ENCODE results near the gene RERG. TPM values are rescaled to one million over a fixed set of nuclear protein-coding genes. Genes with fewer than 3 reads are reported as not detected.

RERG gene
- total RNA-seq, 2 experiments from 2014 or later = not detected

- no peaks in the 10 kb centered on the region for H3K9me3 ChIP-seq (ENCODE audit: low read length)
- no peaks in the 10 kb centered on the region for H3K9me2 ChIP-seq (ENCODE audit: insufficient read depth, low read length)
- no TSS peak for BruUV-seq (replicated peaks)
- no peaks in the 10 kb centered on the region for H4K20me1 ChIP-seq (ENCODE audit: insufficient read depth, low read length)
- no peaks in the 10 kb centered on the region for H3K36me3 ChIP-seq (ENCODE audit: insufficient read depth, low read length)
- CTCF ChIA-PET (ENCODE audit: unreplicated experiment) = no interaction called here
- no peak for DNase-seq (ENCODE audit: low spot score)
- H3K79me2 ChIP-seq (ENCODE audit: insufficient read depth, low read depth, low read length) = no peaks in the 10 kb centered on the region
- H3K4me1 ChIP-seq (ENCODE audit: insufficient read depth, low read length, poor library complexity, severe bottlenecking) = no peaks in the 10 kb centered on the region
- no peak for TF ChIP-seq EZH2phosphoT487 (IDR thresholded peaks at IDR 0.05; ENCODE audit: borderline replicate concordance, low read depth, low read length)
- intact Hi-C loops (cut with micrococcal nuclease; ENCODE audit: unreplicated experiment) = loop anchor here (5.0 to 10.0 kb wide), 2 partner anchors 53 to 371 kb away; no protein-coding TSS in a partner anchor
- no peak overlapping the region for H3K27ac ChIP-seq (ENCODE audit: low read depth, low read length, poor library complexity, severe bottlenecking)
- H3K4me2 ChIP-seq (ENCODE audit: low read length) = no peak overlapping the region
- POLR2A ChIA-PET = interaction anchor here (1.7 kb wide), 1 partner anchor 13 kb away, joined by 4 read pairs; no protein-coding TSS in a partner anchor
- H3K4me3 ChIP-seq (ENCODE audit: low read depth, low read length, poor library complexity, severe bottlenecking) = no peak overlapping the region
- no peak overlapping the region for H2AFZ ChIP-seq (ENCODE audit: low read length)
Observed at GRCh38 chr12:15154103-15154502, 67.1 kb downstream of the RERG start.

GRCh38 chr12:15152868-15153267 lies 68.3 kb downstream of the RERG start:
- H3K27ac ChIP-seq (ENCODE audit: low read depth, low read length, poor library complexity, severe bottlenecking) = no peak overlapping the region
- no peaks in the 10 kb centered on the region for H3K4me1 ChIP-seq (ENCODE audit: insufficient read depth, low read length, poor library complexity, severe bottlenecking)
- no peak overlapping the region for H2AFZ ChIP-seq (ENCODE audit: low read length)
- no peaks in the 10 kb centered on the region for H3K9me2 ChIP-seq (ENCODE audit: insufficient read depth, low read length)
- no peak overlapping the region for H3K4me3 ChIP-seq (ENCODE audit: low read depth, low read length, poor library complexity, severe bottlenecking)
- TF ChIP-seq CTCF (conservative IDR thresholded peaks at IDR 0.05; ENCODE audit: low read length) = no peak
- no peak for TF ChIP-seq EZH2phosphoT487 (IDR thresholded peaks at IDR 0.05; ENCODE audit: borderline replicate concordance, low read depth, low read length)
- CTCF ChIA-PET (ENCODE audit: unreplicated experiment) = no interaction called here
- no peak for DNase-seq (ENCODE audit: low spot score)
- H3K79me2 ChIP-seq (ENCODE audit: insufficient read depth, low read depth, low read length) = no peaks in the 10 kb centered on the region
- BruUV-seq (replicated peaks) = no TSS peak
- no peaks in the 10 kb centered on the region for H4K20me1 ChIP-seq (ENCODE audit: insufficient read depth, low read length)
- no peak overlapping the region for H3K4me2 ChIP-seq (ENCODE audit: low read length)
- H3K9me3 ChIP-seq (ENCODE audit: low read length) = no peaks in the 10 kb centered on the region
- no peaks in the 10 kb centered on the region for H3K36me3 ChIP-seq (ENCODE audit: insufficient read depth, low read length)
- POLR2A ChIA-PET = interaction anchor here (0.5 to 0.6 kb wide), 3 partner anchors 268 to 1532 kb away, joined by 3 to 4 read pairs (median 3); no protein-coding TSS in a partner anchor
- intact Hi-C loops (cut with micrococcal nuclease; ENCODE audit: unreplicated experiment) = loop anchor here (5.0 to 10.0 kb wide), 2 partner anchors 54 to 372 kb away; no protein-coding TSS in a partner anchor

GRCh38 chr12:15152456-15152855 lies 68.8 kb downstream of the RERG start:
- no peak for TF ChIP-seq CTCF (conservative IDR thresholded peaks at IDR 0.05; ENCODE audit: low read length)
- no peak for TF ChIP-seq EZH2phosphoT487 (IDR thresholded peaks at IDR 0.05; ENCODE audit: borderline replicate concordance, low read depth, low read length)
- no peaks in the 10 kb centered on the region for H3K9me2 ChIP-seq (ENCODE audit: insufficient read depth, low read length)
- H2AFZ ChIP-seq (ENCODE audit: low read length) = no peak overlapping the region
- H4K20me1 ChIP-seq (ENCODE audit: insufficient read depth, low read length) = no peaks in the 10 kb centered on the region
- intact Hi-C loops (cut with micrococcal nuclease; ENCODE audit: unreplicated experiment) = loop anchor here (5.0 to 10.0 kb wide), 2 partner anchors 55 to 372 kb away; no protein-coding TSS in a partner anchor
- ChIA-PET CTCF (ENCODE audit: unreplicated experiment) (no interaction called here), POLR2A (interaction anchor here (0.5 to 0.6 kb wide), 2 partner anchors 18 to 269 kb away, joined by 3 read pairs; no protein-coding TSS in a partner anchor)
- no peak overlapping the region for H3K4me2 ChIP-seq (ENCODE audit: low read length)
- no TSS peak for BruUV-seq (replicated peaks)
- H3K79me2 ChIP-seq (ENCODE audit: insufficient read depth, low read depth, low read length) = no peaks in the 10 kb centered on the region
- H3K4me1 ChIP-seq (ENCODE audit: insufficient read depth, low read length, poor library complexity, severe bottlenecking) = no peaks in the 10 kb centered on the region
- no peak overlapping the region for H3K27ac ChIP-seq (ENCODE audit: low read depth, low read length, poor library complexity, severe bottlenecking)
- no peaks in the 10 kb centered on the region for H3K36me3 ChIP-seq (ENCODE audit: insufficient read depth, low read length)
- H3K9me3 ChIP-seq (ENCODE audit: low read length) = no peaks in the 10 kb centered on the region
- no peak overlapping the region for H3K4me3 ChIP-seq (ENCODE audit: low read depth, low read length, poor library complexity, severe bottlenecking)
- no peak for DNase-seq (ENCODE audit: low spot score)

All from OCI-LY7 (cell line).